GM12864 (cell line): ENCODE measurements around the gene SH3RF2.

Source experiments
- DNase-seq: peaks from one replicate; pipeline ENCODE4 v3.0.0-alpha.2; 2011; ENCODE audit warnings: low read depth
- H3K4me3 ChIP-seq: 2 replicates; pipeline ENCODE4 v1.5.1; 2011; ENCODE audit warnings: mild to moderate bottlenecking, low read depth, low read length, control low read depth
- CTCF ChIP-seq: IDR thresholded peaks from 2 replicates; pipeline ENCODE4 v1.5.1; 2011; ENCODE audit warnings: low read depth, mild to moderate bottlenecking, moderate library complexity, low read length, control low read depth, inconsistent platforms; ENCODE audit errors: missing control alignments

SH3RF2 gene

DNA sequence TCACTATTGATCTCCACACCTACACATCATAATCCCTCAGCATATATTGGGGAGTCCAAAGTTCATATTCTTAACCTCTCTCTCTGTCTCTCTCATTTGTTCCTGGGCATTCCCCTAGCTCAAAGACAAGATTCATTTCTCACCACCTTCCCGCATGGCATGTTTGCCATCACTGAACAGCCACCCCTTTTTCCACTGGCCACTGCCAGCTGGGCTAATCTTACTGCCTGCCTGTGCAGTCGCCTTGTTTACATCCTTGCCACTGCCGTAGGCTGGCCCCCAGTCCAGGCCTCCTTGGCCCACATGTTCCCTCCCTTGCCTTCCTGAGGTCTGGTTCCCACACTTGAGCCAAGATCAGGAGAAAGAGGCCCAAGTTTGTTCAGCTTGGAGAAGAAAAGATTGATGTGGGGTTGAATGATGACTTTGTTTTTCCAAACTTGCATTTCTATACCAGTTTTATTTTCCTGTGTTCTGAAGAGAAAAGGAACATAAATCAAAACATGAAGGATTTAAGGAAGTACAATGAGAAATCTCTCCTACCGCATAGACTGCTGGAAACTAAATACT lies 88.8 kb downstream of the SH3RF2 start:
- no peak overlapping the region for H3K4me3 ChIP-seq
- no peak for DNase-seq
- no peak for TF ChIP-seq CTCF

DNA sequence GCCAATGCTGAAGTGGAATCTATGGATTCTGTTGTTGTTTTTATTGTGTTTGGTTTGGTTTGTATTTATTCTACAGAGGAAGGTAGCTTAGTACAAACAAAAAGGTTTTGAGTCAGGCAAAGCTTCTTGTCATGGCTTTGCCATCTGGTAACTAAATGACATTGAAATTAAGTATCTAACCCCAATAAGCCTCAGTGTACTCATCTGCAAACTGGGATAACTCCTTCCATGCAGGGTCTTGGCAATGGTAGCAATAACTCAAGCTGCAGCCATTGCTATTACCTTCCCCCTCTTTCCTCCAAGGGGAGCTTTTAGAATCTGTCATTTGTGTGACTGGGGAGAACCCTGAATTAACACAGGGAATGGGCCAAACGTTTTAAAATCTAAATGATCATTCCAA lies 89.3 kb downstream of the SH3RF2 start:
- TF ChIP-seq CTCF = no peak
- H3K4me3 ChIP-seq = no peak overlapping the region
- no peak for DNase-seq

DNA sequence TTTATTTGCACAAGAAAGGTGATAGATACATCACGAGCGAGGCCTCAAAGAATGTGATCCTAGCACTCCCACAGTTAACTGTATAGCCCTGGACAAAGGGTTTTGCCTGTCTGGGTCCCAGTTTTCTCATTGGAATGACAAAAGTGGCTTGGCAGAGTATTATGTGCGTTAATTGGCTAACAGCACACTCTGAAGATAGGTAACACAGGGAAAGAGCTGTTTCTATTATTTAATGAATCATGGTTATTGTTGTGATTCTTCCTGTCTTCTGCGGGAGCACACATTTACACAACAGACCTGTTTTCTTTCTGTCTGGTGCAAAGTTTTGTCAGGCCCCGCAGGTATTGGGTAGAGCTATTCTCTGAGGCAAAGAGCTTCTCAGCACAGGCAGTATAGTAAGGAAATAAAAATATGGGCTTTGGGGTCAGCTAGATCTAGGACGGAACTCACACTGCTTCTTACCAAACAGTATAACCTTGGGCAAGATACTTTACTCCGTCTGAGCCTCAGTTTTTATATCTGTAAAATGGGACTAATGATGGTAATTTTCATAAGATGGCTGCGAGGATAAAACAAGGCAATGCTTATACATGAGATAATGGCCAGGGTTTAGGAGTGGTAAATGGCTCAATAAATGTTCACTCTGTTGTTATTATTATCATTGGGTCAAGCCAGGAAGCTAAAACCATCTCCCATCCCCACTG lies 90.1 kb downstream of the SH3RF2 start:
- no peak for DNase-seq
- no peak overlapping the region for H3K4me3 ChIP-seq
- TF ChIP-seq CTCF = no peak

DNA sequence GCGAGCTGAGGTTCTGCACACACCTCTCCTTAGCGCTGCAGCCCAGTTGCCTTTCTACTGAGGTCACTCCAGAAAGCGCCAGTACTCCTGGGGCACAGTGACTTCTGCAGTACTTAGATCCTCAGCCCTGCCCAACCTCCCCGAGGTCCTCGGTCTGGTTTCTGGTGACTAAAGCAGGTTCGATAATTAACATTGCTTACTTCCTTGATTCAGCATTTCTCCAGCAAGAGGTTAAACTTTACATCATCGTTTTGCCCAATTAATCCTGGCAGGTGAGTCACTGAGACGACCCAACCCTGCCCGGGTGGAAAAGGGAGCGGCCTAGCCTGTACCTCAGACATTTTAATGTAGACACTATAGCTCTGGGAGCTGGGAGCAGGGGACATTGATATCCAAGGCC lies 91.4 kb downstream of the SH3RF2 start:
- no peak for DNase-seq
- TF ChIP-seq CTCF = no peak

DNA sequence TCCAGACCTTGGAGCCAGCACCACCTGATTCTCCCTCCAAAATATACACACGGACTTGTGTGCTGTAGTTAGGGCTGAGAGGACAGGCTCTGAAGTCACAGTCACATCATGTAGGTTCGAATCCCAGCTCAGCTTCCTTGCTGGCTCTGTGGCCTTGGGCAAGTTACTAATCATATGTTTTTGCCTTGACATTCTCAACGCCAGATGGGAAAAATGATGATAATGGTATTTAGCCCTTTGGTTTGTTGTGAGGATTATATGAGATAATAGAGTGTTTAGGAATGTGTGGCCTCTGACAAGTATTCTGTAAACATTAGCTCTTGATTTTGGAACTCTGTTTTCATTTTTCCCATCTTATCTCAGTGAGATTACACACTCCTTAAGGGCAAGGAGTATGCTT lies 96.5 kb downstream of the SH3RF2 start:
- no peak overlapping the region for H3K4me3 ChIP-seq
- DNase-seq = no peak
- TF ChIP-seq CTCF = no peak

More for the DNA sequence above, 91.4 kb downstream of the SH3RF2 start:
- no peak overlapping the region for H3K4me3 ChIP-seq

- no peak overlapping the region for H3K4me3 ChIP-seq
- no peak for DNase-seq
- no peak for TF ChIP-seq CTCF
These were observed 97.7 kb downstream of the SH3RF2 start for GRCh38 chr5:146034127-146034526.

DNA sequence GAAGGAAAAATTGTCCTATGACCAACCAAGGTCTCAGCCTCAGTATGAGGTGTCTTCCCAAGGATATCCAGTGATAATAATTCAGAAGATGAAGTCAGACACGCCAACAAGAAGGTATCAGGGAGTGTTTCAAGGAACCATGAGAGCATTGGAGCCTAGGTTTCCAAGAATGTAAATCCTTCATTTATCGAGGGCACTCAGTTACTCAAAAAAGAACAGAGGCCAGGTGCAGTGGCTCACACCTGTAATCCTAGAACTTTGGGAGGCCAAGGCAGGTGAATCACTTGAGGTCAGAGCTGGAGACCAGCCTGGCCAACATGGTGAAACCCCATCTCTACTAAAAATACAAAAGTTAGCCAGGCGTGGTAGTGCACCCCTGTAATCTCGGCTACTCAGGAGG lies 98.2 kb downstream of the SH3RF2 start:
- no peak overlapping the region for H3K4me3 ChIP-seq
- no peak for DNase-seq
- no peak for TF ChIP-seq CTCF
